Measurements from ENCODE around the gene JMJD6.
A peak's percentile ranks its signal among the peaks of the same experiment; 100 is the strongest.
"Not testable (repeated sequence)": the region's sequence is repeated elsewhere in the genome, so short reads cannot be mapped to it uniquely, and the experiment has no call there.

Gene JMJD6

DNA sequence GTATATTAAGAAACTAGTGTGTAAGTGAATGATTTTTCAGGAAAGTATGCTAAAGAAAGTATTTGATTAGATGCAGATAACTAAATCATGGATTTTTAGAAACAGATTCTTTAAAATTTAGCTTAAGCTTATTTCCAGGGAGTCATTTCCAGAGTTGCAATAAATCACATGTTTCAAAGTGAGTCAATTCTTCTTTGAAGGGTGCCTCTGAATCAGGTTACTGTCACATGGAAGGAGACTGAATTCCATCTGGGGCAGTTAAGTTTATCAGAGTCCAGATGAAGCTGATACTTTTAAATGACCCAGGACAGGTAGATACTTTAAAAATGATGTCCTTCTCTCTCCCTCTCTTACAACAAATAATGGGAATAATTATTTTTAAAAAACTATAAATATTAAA lies 16.6 kb upstream of the JMJD6 start:
- TF ChIP-seq, protein P1, sequence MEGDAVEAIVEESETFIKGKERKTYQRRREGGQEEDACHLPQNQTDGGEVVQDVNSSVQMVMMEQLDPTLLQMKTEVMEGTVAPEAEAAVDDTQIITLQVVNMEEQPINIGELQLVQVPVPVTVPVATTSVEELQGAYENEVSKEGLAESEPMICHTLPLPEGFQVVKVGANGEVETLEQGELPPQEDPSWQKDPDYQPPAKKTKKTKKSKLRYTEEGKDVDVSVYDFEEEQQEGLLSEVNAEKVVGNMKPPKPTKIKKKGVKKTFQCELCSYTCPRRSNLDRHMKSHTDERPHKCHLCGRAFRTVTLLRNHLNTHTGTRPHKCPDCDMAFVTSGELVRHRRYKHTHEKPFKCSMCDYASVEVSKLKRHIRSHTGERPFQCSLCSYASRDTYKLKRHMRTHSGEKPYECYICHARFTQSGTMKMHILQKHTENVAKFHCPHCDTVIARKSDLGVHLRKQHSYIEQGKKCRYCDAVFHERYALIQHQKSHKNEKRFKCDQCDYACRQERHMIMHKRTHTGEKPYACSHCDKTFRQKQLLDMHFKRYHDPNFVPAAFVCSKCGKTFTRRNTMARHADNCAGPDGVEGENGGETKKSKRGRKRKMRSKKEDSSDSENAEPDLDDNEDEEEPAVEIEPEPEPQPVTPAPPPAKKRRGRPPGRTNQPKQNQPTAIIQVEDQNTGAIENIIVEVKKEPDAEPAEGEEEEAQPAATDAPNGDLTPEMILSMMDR (IDR thresholded peaks at IDR 0.05; ENCODE audit: low read length, missing control alignments), result no peak
- no peak overlapping the region for H3K4me3 ChIP-seq (replicated peaks; ENCODE audit: low read depth, low read length)
- no peak for DNase-seq (ENCODE audit: low read depth)

DNA sequence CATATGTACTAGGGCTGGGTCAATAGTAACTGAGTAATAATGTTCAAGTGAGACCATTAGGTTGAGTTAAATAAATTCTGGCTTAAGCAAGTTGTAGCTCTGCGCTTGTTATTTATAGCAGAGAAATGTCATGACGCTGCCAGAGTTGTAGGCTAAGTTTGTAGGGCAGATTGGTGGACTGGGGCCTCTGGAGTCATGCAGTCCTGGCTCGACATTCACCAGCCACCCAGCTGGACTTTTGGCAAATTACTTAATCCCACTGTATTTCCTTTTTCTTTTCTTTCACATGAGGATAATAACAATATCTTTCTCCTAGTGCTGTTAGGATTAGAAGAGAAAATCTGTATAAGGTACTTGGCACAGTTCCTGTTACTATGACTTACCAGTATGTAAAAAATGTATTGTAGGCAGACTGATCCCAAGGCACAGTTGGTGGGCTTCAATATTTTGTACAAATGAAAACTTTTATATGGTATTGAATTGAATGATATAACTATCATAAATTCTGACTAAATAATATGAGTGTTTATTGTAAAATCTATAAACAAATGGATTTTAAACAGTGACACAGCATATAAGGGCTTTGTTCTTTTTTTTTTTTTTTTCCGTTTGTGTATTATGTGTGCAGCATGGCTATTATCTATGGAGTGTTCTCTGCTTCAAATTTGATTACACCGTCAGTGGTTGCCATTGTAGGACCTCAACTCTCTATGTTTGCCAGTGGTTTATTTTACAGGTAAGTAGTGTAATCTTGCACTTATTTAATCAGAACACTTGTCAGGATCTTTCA lies 14.1 kb upstream of the JMJD6 start:
- no peak overlapping the region for H3K4me3 ChIP-seq (replicated peaks; ENCODE audit: low read depth, low read length)
- TF ChIP-seq, protein P1 (IDR thresholded peaks at IDR 0.05; ENCODE audit: low read length, missing control alignments), result no peak
- DNase-seq (ENCODE audit: low read depth), result peak; percentile 60

DNA sequence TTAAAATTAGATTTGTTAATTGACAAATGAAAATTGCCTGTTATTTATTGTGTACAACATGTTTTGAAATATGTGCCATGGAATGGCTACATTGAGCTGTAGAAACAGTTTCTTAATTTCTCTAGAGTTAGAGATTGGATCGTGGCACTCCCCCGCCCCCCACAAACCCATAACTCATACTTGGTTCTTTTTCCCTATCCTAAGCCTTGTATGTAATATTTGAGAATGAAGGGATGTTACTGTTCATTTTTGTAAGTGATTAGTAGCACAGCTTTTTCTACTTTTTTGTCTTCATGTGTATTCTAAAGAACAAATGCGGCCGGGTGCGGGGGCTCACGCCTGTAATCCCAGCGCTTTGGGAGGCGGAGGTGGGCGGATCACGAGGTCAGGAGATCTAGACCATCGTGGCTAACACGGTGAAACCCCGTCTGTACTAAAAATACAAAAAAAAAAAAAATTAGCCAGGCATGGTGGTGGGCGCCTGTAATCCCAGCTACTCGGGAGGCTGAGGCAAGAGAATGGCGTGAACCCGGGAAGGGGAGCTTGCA lies 13.2 kb upstream of the JMJD6 start:
- not testable (repeated sequence) for DNase-seq (ENCODE audit: low read depth); H3K4me3 ChIP-seq (replicated peaks; ENCODE audit: low read depth, low read length)

DNA sequence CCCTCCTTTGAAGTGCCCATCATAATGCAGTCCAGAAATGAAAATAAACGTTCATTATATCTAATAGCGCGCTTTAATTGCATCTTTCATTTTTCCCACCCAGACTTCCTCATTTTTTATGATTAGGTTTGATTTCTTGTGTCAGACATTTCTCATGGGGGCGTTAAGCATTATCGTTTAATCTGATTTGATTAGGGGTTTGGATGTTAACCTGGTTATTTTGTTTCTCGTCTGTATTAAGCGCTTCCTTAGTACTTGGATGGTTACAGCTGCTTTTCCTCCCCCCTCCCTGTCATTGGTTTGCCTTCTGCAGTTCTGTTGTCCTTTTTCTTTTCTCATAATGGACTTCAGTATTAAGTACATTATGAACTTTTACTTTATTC lies 12.1 kb upstream of the JMJD6 start:
- H3K4me3 ChIP-seq (replicated peaks; ENCODE audit: low read depth, low read length), result peak overlapping the region; percentile 95
- DNase-seq (ENCODE audit: low read depth), result no peak
- TF ChIP-seq, protein P1 (IDR thresholded peaks at IDR 0.05; ENCODE audit: low read length, missing control alignments), result no peak

DNA sequence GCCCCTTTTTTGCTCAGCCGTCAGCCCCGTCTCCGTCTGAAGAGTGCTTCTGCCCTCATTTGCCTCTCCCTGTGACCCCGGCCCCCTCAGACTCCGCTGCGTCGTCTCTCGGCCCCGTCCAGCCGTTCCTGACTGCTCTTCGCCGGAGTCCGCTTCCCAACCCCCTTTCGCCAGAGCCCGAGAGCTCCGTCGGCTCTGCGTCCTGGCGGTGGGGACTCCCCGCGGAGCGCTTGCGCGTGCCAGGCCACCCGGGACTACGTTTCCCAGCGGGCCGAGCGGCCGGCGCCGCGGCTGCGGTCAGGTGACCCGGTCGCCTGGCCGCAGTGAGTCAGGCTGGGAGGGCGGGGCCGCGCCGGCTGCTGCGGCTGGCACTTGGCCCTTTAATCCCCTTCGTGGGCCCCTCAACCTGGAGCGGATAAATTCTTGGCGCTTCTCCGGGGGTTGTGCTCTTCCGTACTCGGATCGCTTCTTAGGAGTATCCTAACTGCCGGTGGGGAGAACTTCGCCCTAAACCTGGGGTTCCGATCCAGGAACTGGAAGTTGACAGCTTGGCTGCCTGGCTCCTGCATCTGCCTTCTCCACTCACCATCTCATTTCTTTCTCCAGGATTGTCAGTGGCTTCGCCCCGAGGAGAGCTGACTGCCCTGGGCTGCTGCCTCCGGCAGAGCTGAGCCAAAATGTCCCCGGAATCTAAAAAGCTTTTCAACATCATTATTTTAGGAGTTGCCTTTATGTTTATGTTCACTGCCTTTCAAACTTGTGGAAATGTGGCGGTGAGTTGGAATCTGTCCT lies 11.5 kb upstream of the JMJD6 start, which contains the start of gene MFSD11:
TSS of gene MFSD11 (plus strand) at position 444 of the 792 bp plus-strand sequence. CDS start at position 678, 234 bp downstream.
- peak; percentile 96 for DNase-seq (ENCODE audit: low read depth)
- TF ChIP-seq, protein P1 (IDR thresholded peaks at IDR 0.05; ENCODE audit: low read length, missing control alignments), result no peak
- H3K4me3 ChIP-seq (replicated peaks; ENCODE audit: low read depth, low read length), result peak within 1 kb of the TSS; percentile 95

DNA sequence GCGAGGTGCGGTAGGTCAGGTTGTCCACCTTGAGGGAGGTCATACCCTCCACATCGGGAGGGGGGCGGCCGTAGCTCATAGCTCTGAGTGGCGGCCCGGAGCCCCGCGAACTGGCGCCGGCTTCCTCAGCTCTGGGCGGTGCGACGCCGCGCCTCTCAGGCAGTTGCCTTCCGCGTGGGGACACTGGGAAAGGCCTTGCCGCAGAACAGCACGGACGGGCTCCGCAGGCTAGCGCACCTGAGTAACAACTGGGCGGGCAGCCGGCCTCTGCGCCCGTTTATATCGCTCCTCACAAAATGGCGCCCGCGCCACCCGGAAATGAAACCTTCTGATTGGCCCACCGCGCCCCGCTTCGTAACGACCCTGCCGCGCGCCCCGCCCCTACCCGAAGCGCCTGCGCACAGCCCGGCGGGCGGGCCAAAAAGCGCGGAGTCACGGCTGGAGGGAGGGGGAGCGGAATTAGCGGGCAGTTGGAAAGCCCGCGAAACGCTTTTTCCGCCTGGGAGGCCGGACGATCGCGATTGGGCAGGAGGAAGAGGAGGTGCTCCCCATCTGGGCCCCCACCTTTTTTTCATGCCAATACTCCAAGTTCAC lies 10.8 kb upstream of the JMJD6 start, which contains the start of gene SRSF2:
TSS of gene SRSF2 (minus strand) at position 250 of the 594 bp plus-strand sequence. CDS start at position 79, 171 bp downstream.
- TF ChIP-seq, protein P1 (IDR thresholded peaks at IDR 0.05; ENCODE audit: low read length, missing control alignments), result no peak
- peak; percentile 99 for DNase-seq (ENCODE audit: low read depth)
- peak within 1 kb of the TSS; percentile 95 for H3K4me3 ChIP-seq (replicated peaks; ENCODE audit: low read depth, low read length)

Data from fibroblast of pulmonary artery (primary cell).